ENCODE measurements around the gene WDR1.

DNA sequence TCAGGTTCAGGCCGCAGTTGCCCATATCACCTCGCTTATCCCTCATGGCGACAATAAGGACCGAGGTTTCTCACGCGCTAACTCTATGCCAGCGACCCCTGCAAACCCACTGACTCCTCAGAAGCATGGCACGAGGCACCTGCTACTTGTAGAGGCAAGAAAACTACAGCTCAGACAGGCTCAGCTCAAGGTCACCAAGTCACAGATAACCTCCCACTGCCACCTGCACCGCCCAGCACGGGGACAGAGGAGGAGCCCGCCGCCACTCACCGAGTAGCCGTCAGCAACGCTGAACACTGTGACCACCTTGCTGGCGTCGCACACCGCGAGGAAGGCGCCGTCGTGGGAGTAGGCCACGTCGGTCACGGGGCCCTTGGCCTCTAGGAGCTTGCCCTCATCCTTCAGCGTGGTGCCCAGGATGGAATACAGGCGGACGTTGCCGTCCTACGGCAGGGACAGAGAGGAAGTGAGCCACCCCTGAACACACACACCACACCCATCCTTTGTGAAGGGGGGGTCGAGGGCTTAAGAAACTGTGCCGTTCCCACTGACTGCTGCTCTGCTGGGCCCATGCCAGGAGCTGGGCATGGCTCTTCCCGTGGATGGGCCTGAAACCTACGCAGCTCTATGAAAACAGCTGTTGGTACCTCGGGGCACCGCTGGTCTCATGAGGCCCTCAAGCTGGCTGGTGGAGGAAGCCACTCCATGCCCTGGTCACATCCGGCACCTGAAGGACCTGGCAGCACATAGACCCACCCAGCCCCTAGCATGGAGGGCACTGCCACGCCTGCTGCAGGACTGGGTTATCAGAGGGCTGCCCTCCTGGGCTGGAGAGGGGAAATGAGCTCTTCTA, 38.9 kb downstream of the WDR1 start:
- no peak for TF ChIP-seq TCF4 (CRISPR knock-in tag; IDR thresholded peaks at IDR 0.05; ENCODE audit: borderline replicate concordance)
- TF ChIP-seq BACH2 (CRISPR knock-in tag; IDR thresholded peaks at IDR 0.05; ENCODE audit: borderline replicate concordance) = no peak
- TF ChIP-seq, protein P1, sequence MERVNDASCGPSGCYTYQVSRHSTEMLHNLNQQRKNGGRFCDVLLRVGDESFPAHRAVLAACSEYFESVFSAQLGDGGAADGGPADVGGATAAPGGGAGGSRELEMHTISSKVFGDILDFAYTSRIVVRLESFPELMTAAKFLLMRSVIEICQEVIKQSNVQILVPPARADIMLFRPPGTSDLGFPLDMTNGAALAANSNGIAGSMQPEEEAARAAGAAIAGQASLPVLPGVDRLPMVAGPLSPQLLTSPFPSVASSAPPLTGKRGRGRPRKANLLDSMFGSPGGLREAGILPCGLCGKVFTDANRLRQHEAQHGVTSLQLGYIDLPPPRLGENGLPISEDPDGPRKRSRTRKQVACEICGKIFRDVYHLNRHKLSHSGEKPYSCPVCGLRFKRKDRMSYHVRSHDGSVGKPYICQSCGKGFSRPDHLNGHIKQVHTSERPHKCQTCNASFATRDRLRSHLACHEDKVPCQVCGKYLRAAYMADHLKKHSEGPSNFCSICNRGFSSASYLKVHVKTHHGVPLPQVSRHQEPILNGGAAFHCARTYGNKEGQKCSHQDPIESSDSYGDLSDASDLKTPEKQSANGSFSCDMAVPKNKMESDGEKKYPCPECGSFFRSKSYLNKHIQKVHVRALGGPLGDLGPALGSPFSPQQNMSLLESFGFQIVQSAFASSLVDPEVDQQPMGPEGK (CRISPR knock-in tag; IDR thresholded peaks at IDR 0.05; ENCODE audit: borderline replicate concordance) = no peak
- TF ChIP-seq, protein P2, sequence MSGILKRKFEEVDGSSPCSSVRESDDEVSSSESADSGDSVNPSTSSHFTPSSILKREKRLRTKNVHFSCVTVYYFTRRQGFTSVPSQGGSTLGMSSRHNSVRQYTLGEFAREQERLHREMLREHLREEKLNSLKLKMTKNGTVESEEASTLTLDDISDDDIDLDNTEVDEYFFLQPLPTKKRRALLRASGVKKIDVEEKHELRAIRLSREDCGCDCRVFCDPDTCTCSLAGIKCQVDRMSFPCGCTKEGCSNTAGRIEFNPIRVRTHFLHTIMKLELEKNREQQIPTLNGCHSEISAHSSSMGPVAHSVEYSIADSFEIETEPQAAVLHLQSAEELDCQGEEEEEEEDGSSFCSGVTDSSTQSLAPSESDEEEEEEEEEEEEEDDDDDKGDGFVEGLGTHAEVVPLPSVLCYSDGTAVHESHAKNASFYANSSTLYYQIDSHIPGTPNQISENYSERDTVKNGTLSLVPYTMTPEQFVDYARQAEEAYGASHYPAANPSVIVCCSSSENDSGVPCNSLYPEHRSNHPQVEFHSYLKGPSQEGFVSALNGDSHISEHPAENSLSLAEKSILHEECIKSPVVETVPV (CRISPR knock-in tag; IDR thresholded peaks at IDR 0.05) = no peak
- TF ChIP-seq SNAI2 (CRISPR knock-in tag; IDR thresholded peaks at IDR 0.05) = no peak
- no peak for TF ChIP-seq ZNF8 (CRISPR knock-in tag; IDR thresholded peaks at IDR 0.05)
- TF ChIP-seq, protein P3, sequence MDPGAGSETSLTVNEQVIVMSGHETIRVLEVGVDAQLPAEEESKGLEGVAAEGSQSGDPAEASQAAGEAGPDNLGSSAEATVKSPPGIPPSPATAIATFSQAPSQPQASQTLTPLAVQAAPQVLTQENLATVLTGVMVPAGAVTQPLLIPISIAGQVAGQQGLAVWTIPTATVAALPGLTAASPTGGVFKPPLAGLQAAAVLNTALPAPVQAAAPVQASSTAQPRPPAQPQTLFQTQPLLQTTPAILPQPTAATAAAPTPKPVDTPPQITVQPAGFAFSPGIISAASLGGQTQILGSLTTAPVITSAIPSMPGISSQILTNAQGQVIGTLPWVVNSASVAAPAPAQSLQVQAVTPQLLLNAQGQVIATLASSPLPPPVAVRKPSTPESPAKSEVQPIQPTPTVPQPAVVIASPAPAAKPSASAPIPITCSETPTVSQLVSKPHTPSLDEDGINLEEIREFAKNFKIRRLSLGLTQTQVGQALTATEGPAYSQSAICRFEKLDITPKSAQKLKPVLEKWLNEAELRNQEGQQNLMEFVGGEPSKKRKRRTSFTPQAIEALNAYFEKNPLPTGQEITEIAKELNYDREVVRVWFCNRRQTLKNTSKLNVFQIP (CRISPR knock-in tag; IDR thresholded peaks at IDR 0.05; ENCODE audit: borderline replicate concordance, low read depth) = no peak
- no peak for TF ChIP-seq RARB (CRISPR knock-in tag; IDR thresholded peaks at IDR 0.05)
- no peak for TF ChIP-seq ESRRG (CRISPR knock-in tag; IDR thresholded peaks at IDR 0.05)
- TF ChIP-seq ZC3H10 (CRISPR knock-in tag; IDR thresholded peaks at IDR 0.05) = no peak
